ENCODE results near the gene FBLN7.

DNA sequence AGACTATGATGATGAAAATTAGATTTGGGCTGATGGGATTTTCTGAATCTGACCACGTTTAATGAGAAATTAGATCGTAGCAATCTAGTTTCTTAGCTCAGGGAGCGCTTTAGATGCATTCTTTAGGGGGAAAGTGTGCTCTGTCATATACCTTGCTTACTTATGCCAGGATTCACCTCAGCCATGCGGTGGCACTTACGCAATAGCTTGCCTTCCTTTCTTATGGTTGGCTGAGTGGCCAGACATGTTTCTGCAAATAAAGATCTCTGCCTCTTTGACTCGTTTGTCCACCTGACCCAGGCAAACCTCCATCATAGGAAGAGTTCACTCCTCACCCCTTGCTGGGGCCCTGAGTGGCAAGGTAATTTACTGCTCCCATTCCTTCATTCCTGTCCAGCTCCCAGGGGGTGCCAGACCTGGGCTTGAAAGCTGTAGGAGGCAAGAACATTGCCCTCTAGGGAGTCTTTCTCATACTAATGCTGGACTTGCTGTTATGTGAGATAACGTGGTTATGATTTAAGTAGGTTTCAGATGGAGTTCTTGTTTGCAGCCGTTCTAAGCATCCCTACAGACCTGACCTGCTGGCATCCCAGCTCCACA, 57.1 kb downstream of the FBLN7 start:
- TF ChIP-seq, protein P1, sequence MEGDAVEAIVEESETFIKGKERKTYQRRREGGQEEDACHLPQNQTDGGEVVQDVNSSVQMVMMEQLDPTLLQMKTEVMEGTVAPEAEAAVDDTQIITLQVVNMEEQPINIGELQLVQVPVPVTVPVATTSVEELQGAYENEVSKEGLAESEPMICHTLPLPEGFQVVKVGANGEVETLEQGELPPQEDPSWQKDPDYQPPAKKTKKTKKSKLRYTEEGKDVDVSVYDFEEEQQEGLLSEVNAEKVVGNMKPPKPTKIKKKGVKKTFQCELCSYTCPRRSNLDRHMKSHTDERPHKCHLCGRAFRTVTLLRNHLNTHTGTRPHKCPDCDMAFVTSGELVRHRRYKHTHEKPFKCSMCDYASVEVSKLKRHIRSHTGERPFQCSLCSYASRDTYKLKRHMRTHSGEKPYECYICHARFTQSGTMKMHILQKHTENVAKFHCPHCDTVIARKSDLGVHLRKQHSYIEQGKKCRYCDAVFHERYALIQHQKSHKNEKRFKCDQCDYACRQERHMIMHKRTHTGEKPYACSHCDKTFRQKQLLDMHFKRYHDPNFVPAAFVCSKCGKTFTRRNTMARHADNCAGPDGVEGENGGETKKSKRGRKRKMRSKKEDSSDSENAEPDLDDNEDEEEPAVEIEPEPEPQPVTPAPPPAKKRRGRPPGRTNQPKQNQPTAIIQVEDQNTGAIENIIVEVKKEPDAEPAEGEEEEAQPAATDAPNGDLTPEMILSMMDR (conservative IDR thresholded peaks at IDR 0.05), result no peak
- TF ChIP-seq EZH2 (IDR thresholded peaks at IDR 0.05; ENCODE audit: low read depth), result no peak

Measured in PC-9 (cell line).